Measurements from ENCODE around the gene OR2T4. TPM values are rescaled to one million over a fixed set of nuclear protein-coding genes. Genes with fewer than 3 reads are reported as not detected.

Gene OR2T4, protein sequence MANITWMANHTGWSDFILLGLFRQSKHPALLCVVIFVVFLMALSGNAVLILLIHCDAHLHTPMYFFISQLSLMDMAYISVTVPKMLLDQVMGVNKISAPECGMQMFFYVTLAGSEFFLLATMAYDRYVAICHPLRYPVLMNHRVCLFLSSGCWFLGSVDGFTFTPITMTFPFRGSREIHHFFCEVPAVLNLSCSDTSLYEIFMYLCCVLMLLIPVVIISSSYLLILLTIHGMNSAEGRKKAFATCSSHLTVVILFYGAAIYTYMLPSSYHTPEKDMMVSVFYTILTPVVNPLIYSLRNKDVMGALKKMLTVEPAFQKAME
- not detected in 5 replicates for total RNA-seq (2022; extraction: Qiagen RNA extraction)

DNA sequence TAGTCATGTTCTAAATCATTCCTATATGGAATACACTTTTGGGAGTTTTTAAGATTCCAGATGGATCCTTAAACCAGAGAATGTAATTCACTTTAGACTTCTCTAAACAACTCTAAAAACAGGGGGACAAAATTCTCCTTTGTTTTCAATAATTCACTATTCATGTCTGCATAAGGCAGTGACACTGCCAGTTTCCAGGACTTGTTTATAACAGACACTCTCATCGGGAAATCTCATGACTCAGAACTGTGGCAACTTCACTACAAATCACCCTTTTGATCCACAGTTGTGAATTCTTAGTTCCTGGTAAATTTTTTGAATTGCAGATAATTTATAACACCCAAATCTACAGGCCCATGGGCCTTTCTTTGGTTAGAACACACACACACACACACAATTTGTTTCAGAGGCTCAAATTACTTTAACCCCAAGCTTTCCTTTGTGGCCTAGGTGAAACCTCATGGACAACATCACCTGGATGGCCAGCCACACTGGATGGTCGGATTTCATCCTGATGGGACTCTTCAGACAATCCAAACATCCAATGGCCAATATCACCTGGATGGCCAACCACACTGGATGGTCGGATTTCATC lies at the start of gene OR2T4:
Gene OR2T4, plus strand, starts transcription at position 545 of the 595 bp plus-strand sequence. Its CDS starts 0 bp downstream, at position 545.

DNA sequence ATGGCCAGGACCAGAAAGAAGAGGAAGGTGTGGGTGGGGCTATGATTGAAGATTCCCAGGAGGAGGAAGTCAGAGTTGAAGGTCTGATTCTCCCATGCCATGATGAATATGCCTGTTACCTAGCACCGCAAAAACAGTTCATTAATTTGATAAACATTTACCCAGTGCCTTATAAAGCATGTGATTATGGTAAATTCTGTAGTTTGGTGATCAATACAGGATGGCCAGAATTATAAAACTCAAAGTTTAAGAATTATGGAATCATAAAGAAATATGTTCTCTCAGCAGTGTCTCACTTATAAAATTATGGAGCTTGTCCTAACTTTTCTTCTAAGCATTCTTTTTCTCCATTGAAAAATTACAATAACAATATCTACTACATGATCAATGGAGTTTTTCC lies 37.0 kb upstream of the OR2T4 start, which contains the start of gene OR2M7:
Gene OR2M7, minus strand, starts transcription at position 101 of the 400 bp plus-strand sequence. Its CDS starts 0 bp downstream, at position 101.

DNA sequence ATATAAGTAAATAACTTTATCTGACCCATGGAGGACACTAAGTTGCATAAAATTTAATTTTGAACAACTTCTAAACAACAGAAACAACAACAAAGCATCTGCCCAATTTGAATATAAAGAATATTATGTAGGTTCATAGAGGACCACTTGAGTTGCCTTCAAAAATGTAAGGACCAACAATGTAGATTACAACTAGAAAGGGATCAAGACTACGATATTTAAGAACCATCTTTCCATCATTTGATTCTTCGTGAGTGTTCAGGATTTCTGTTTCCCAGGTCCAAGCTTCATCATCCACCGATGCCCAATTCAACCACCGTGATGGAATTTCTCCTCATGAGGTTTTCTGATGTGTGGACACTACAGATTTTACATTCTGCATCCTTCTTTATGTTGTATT lies 13.0 kb upstream of the OR2T4 start, which contains the start of gene OR14C36:
Gene OR14C36, plus strand, starts transcription at position 301 of the 400 bp plus-strand sequence. Its CDS starts 0 bp downstream, at position 301.

DNA sequence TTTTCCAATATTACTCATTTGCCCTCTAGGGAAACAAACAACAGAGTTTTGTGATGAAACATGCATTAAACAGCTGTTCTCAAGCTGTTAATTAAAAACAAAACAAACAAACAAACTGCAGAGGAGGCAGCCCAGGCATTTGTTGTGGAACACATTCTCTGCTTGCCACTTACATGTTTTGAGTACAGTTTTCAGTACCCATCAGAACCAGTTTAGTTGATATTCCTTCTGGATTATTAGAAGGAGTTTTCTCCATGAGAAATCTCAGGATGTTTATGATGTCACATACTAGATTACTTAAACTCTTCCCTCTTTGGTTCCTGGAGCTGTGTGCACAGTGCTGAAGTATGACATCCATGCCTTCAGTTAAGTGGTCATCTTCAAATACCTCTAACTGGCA lies 14.0 kb downstream of the OR2T4 start, which contains the start of gene OR2T6:
Gene OR2T6, plus strand, starts transcription at position 301 of the 400 bp plus-strand sequence. CDS start 11,863 bp downstream, outside the sequence.

DNA sequence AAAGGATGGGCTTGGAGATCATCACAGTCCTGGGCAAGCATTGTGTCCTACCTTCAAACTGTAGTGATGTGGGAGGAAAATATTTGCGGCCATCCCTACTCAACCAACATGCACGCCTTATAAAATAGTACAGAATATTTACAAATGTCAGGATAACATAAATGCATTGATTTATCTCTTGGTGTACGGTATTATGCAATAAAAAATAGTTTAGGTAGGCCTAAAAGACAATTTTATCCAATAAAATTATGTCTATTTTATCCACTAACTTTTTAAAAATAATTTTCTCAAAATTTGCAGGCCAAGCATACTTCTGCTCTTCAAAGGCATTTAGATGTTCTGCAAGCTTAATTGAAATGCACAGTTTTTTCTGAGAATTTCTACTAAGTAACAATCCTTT lies 41.3 kb downstream of the OR2T4 start, which contains the start of gene OR2T1:
Gene OR2T1, plus strand, starts transcription at position 301 of the 400 bp plus-strand sequence. CDS start 3,100 bp downstream, outside the sequence.

Other genes with a start within 250 kb of the OR2T4 start
- gene OR2M5, start 216.5 kb upstream of the OR2T4 start, total RNA-seq (2022; extraction: Qiagen RNA extraction) = not detected in 5 replicates
- gene OR2M2, start 186.8 kb upstream of the OR2T4 start, total RNA-seq (2022; extraction: Qiagen RNA extraction) = not detected in 5 replicates
- gene OR2M3, start 164.4 kb upstream of the OR2T4 start, total RNA-seq (2022; extraction: Qiagen RNA extraction) = not detected in 5 replicates
- not detected in 5 replicates for gene OR2M4, start 130.2 kb upstream of the OR2T4 start, total RNA-seq (2022; extraction: Qiagen RNA extraction)
- not detected in 5 replicates for gene OR2T33, start 83.7 kb upstream of the OR2T4 start, total RNA-seq (2022; extraction: Qiagen RNA extraction)
- gene OR2T12, start 58.2 kb upstream of the OR2T4 start, total RNA-seq (2022; extraction: Qiagen RNA extraction) = not detected in 5 replicates
- gene OR2M7, start 37.1 kb upstream of the OR2T4 start, total RNA-seq (2022; extraction: Qiagen RNA extraction) = not detected in 5 replicates
- not detected in 5 replicates for gene OR14C36, start 12.9 kb upstream of the OR2T4 start, total RNA-seq (2022; extraction: Qiagen RNA extraction)
- not detected in 5 replicates for gene OR2T6, start 14.1 kb downstream of the OR2T4 start, total RNA-seq (2022; extraction: Qiagen RNA extraction)
- not detected in 5 replicates for gene OR2T1, start 41.4 kb downstream of the OR2T4 start, total RNA-seq (2022; extraction: Qiagen RNA extraction)
- gene OR2T2, start 84.0 kb downstream of the OR2T4 start, total RNA-seq (2022; extraction: Qiagen RNA extraction) = not detected in 5 replicates
- not detected in 5 replicates for gene OR2T3, start 111.7 kb downstream of the OR2T4 start, total RNA-seq (2022; extraction: Qiagen RNA extraction)
- gene OR2T5, start 126.9 kb downstream of the OR2T4 start, total RNA-seq (2022; extraction: Qiagen RNA extraction) = not detected in 5 replicates
- not detected in 5 replicates for gene OR2G6, start 146.4 kb downstream of the OR2T4 start, total RNA-seq (2022; extraction: Qiagen RNA extraction)
- gene OR2T29, start 201.1 kb downstream of the OR2T4 start, total RNA-seq (2022; extraction: Qiagen RNA extraction) = not detected in 5 replicates
- not detected in 5 replicates for gene OR2T34, start 213.1 kb downstream of the OR2T4 start, total RNA-seq (2022; extraction: Qiagen RNA extraction)
- gene OR2T10, start 236.0 kb downstream of the OR2T4 start, total RNA-seq (2022; extraction: Qiagen RNA extraction) = not detected in 5 replicates

Measured in A549 treated with CORT108297 at 1 μM for 4 hours (cell line).